GM21381 (cell line): Measurements from ENCODE around the gene LRRC42.
"Not testable (repeated sequence)": the region's sequence is repeated elsewhere in the genome, so short reads cannot be mapped to it uniquely, and the experiment has no call there.

Experiments used
- ATAC-seq: cut with Tn5 transposase; IDR thresholded peaks from one replicate; pipeline ENCODE4 v1.9.1; 2021; ENCODE audit warnings: mild to moderate bottlenecking, moderate library complexity; ENCODE audit not compliant: unreplicated experiment

The LRRC42 gene

GRCh38 chr1:54002544-54003248 lies 56.5 kb downstream of the LRRC42 start:
- no peak for ATAC-seq

GRCh38 chr1:54003249-54003646 lies 57.1 kb downstream of the LRRC42 start:
- no peak for ATAC-seq

DNA sequence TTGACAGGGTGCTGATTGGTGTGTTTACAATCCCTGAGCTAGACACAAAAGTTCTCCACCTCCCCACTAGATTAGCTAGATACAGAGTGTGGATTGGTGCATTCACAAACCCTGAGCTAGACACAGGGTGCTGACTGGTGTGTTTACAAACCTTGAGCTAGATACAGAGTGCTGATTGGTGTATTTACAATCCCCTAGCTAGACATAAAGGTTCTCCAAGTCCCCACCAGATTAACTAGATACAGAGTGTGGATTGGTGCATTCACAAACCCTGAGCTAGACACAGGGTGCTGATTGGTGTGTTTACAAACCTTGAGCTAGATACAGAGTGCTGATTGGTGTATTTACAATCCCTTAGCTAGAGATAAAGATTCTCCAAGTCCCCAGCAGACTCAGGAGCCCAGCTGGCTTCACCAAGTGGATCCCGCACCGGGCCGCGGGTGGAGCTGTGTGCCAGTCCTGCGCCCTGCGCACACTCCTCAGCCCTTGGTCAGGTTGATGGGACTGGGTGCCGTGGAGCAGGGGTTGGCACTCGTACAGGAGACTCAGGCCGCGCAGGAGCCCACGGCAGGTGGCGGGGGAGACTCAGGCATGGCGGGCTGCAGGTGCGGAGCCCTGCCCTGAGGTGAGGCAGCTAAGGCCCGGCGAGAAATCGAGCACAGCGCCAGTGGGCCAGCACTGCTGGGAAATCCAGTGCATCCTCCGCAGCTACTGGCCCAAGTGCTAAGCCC lies 57.8 kb downstream of the LRRC42 start:
- ATAC-seq, result not testable (repeated sequence)

GRCh38 chr1:54004481-54005049 lies 58.4 kb downstream of the LRRC42 start:
- no peak for ATAC-seq

- ATAC-seq, result no peak
These were observed 60.4 kb downstream of the LRRC42 start for GRCh38 chr1:54006508-54006907.

- no peak for ATAC-seq
These were observed 61.5 kb downstream of the LRRC42 start for GRCh38 chr1:54007613-54008012.

DNA sequence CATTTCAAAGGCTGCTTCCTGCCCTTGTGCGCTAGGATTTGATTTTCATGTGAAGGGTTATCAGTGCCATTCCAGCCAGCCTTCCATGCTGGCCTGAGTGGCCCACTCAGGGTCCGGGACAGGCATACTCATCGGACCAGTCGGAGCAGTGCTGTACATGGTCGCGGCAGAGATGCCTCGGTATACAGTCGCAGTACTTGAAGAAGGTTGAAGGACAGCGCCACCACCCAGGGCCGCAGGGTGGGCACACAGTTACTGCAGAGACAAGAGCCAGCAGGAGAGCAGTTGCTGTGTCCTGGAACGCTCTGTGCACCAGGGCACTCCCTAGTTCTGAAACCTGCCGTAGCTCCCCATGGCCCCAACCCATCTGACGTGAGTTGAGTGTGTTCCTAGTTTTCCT lies 62.7 kb downstream of the LRRC42 start:
- ATAC-seq, result no peak

DNA sequence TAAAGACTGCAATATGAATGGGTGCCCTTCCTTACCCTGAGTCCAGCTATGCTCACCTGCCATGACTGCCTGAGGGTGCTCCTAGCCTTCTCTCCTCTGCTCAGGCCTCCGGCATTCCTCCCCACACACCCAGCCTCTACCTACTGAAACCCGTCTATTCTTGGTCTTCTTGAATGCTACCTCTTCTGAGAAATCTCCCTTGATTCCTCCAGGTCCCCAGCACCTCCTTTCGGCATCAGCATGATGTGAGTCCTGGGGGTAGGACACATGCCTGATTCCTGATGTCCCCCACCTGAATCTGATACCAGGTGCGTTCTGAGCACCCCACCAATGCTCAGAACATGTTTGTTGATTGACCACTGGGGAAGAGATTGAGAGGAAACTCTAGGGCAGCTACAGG lies 63.3 kb downstream of the LRRC42 start:
- no peak for ATAC-seq

GRCh38 chr1:54010415-54011117 lies 64.4 kb downstream of the LRRC42 start:
- ATAC-seq, result no peak

- no peak for ATAC-seq
These were observed 65.3 kb downstream of the LRRC42 start for GRCh38 chr1:54011316-54012007.

DNA sequence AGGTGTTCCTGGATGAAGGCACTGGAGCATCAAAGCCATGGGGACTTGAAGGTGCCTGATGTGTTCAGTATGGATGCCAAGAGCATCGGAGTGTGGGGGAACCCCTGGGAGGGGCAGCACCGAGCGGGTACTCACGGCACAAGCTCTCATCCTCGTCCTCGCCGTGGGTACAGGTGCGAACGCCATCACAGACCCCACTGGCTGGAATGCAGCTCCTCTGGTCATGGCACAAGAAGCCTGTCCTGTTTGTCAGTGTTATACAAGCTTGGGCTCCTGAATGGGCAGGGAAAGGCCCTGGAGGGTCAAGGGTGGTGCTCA lies 65.8 kb downstream of the LRRC42 start:
- no peak for ATAC-seq

DNA sequence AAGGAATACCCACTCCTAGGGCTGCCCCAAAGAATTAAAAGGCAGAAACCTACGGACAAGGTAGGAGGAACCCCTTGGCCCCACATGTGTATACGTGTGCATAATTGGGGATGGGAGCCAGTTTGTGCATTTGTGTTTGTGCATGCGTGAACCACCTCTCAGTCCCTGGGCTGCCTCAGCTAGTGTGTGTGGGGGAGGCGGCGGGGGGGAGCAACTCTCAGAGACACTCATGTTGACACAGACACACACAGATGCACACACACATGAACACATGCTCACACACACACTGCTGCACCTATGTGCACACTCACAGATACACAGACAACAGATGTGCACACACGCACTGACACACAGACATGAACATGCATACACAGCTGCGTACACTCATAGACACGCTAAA lies 66.7 kb downstream of the LRRC42 start:
- ATAC-seq, result no peak

GRCh38 chr1:54013393-54014008 lies 67.4 kb downstream of the LRRC42 start:
- no peak for ATAC-seq

DNA sequence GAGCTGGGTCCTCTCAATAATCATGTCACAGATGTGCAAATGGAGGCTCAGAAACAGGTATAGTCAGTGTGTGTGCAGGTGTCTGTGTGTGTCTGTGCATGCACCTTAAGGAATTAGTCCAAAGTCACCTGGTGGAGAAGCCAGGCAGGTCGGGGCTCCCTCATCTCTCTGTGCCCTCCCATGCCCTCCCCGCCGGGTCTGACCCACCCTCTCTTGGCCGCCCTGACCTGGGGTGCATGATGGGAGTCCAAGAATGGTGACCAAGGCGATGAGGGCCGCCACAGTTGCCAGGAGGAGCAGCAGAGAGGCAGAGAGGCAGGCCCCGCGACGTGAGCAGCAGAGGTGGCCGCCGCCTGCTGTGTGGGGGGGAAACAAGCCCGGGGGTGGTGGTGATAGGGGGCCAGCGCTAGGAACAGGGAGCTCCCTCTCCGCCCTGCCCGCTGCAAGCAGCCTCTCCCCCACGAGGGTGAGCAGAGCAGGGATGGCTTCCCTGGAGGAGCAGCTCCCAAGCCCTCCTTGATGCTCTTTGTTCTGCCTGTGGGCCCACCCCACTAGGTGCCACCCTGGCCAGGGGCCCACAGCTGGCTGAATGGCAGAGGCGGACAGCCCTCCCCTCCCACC lies 68.0 kb downstream of the LRRC42 start:
- no peak for ATAC-seq

DNA sequence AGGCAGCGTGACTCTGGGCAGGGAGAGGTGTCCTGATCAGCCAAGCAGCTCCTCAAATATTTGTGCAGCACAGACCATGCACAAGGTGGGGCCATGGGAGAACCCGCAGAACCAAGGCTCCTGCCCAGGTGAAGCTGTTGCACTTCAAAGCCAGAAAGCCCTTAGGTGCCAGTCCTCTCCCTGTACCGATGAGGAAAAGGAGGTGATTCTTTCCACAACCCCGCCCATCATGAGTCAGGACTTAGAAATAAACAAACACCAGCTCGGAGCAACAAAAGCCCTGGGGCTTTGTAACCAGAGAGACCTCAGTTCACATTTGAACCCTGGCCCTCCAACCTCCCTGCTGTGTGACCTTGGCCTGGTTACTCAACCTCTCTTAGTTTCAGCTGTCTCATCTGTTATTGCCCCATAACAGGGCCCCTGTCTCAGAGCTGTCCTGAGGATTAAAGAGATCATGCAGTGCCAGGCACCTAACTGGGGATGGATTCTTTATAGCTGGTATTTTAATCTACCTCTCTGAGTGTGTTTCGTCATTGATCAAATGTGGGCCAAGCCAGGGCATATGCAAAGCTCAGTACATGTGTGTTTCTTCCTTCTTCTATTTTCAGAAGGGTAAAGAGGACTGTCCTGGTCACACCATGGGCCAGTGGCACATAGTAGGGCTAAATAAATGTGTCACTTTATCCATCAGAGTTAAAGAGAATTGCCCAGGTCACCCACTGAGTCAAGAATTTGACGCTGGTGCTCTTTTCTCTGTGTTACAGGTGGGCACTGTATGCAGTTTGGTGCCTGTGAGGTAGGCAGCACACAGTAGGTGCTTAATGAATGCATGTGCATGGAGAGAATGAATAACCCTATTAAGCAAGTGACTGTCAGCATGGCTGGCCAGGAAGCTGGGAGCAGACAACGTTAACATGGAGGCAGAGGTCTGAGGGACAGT lies 70.5 kb downstream of the LRRC42 start:
- ATAC-seq, result no peak
